NCI-H2029 treated with DMSO at 0.1 percent for 48 hours (cell line): Measurements from ENCODE around the gene SMS.
"Not testable (repeated sequence)": the region's sequence is repeated elsewhere in the genome, so short reads cannot be mapped to it uniquely, and the experiment has no call there.

Experiments
- DNase-seq: peaks from one replicate; lab custom pipeline; 2025; lab: John Stamatoyannopoulos, UW

Gene SMS

GRCh38 chrX:21952624-21953023 lies 12.1 kb downstream of the SMS start:
- DNase-seq: no peak

GRCh38 chrX:21953195-21953830 lies 12.8 kb downstream of the SMS start:
- DNase-seq: not testable (repeated sequence)

- DNase-seq: no peak
Measured at GRCh38 chrX:21955403-21956189, 15.1 kb downstream of the SMS start.

- no peak for DNase-seq
Measured at GRCh38 chrX:21956783-21957182, 16.3 kb downstream of the SMS start.

- no peak for DNase-seq
Measured at GRCh38 chrX:21958187-21958586, 17.7 kb downstream of the SMS start.

- DNase-seq: no peak
Measured at GRCh38 chrX:21958916-21959315, 18.4 kb downstream of the SMS start.

GRCh38 chrX:21959362-21960051 lies 19.0 kb downstream of the SMS start:
- no peak for DNase-seq

- no peak for DNase-seq
Measured at GRCh38 chrX:21960569-21961541, 20.3 kb downstream of the SMS start.

GRCh38 chrX:21962361-21962760 lies 21.9 kb downstream of the SMS start:
- no peak for DNase-seq

- no peak for DNase-seq
Measured at GRCh38 chrX:21963269-21963668, 22.8 kb downstream of the SMS start.

GRCh38 chrX:21963731-21964405 lies 23.4 kb downstream of the SMS start:
- no peak for DNase-seq

GRCh38 chrX:21966866-21967265 lies 26.4 kb downstream of the SMS start:
- no peak for DNase-seq

- no peak for DNase-seq
Measured at GRCh38 chrX:21968333-21968732, 27.8 kb downstream of the SMS start.

- no peak for DNase-seq
Measured at GRCh38 chrX:21970326-21970725, 29.8 kb downstream of the SMS start.

GRCh38 chrX:21972046-21972445 lies 31.5 kb downstream of the SMS start:
- DNase-seq: no peak

- DNase-seq: no peak
Measured at GRCh38 chrX:21972721-21973120, 32.2 kb downstream of the SMS start.

GRCh38 chrX:21973321-21974010 lies 33.0 kb downstream of the SMS start:
- no peak for DNase-seq

- no peak for DNase-seq
Measured at GRCh38 chrX:21974011-21974385, 33.5 kb downstream of the SMS start.

- DNase-seq: no peak
Measured at GRCh38 chrX:21975242-21975641, 34.7 kb downstream of the SMS start.

- DNase-seq: no peak
Measured at GRCh38 chrX:21975812-21976211, 35.3 kb downstream of the SMS start.

GRCh38 chrX:21978346-21978745 lies 37.8 kb downstream of the SMS start:
- no peak for DNase-seq
